GM19193 (cell line): ENCODE measurements around the gene PDCL3.
A peak's percentile ranks its signal among the peaks of the same experiment; 100 is the strongest.

Source experiments
- POLR2A ChIP-seq: IDR thresholded peaks from 4 replicates; pipeline ENCODE4 v1.6.1; 2011; ENCODE audit not compliant: insufficient read depth, insufficient read length; ENCODE audit errors: extremely low read depth

The PDCL3 gene

DNA sequence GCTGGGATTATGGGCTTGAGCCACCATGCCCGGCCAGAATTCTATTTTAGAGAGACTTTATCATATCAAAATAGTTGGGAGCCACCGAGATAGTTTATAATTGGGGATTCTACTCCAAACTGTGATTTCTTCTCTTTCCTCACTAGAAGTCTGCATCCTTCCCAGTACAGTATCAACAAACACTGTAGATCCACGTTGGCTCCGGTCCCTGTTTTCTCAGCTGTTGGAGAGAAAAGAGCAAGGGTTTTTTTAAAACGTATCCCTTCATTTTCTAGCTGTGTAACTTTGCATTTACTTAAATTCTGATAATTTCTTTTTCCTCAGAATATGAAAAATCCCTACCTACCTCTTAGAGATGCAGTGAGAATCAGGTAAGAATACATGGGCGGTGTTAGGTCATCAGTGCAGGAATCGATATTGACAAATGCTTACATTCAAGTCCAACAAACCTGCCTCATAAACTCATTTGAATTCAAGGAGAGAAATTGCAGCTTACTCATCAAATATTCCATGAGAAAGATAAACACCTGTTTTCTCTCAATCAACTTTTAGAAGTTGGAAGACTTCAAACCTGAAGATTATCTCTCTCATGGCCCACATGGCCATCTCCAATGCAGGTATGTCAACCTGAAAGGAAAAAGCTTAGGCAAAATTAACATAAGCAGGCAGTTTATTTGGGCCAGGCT lies 17.7 kb upstream of the PDCL3 start:
- no peak for TF ChIP-seq POLR2A

DNA sequence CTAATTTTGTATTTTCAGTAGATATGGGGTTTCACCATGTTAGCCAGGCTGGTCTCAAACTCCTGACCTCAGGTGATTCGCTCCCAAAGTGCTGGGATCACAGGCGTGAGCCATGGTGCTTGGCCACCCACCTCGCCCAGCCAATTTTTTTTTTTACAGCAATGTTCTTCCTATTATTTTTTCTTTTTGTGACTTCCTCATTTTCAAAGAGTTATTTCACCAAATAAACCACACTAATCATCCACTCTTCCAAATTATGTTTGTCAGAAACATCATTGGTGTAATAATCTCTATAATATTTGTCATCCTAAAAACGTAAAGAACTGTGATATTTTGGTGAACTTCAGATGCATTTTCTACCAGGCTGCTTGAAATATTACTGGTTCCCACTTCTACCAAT lies 16.3 kb upstream of the PDCL3 start:
- no peak for TF ChIP-seq POLR2A

DNA sequence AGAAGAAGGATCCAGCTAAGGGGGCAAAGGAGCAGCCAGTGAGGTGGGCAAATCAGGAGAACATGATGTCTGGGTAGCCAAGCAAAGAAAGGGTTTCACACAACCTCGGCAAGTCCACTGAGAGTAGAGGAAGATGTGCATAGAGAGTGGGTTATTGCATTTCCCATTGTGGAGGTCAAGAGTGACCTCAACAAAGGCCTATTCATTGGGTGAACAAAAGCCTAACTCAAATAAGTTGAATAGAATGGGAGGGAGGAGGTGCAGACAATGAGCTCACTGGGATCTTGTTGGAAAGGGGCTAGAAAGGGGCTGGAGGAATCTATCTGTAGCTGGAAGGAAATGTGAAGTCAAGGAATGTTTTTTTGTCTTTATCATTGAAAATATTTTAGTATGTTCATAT lies 14.0 kb upstream of the PDCL3 start:
- TF ChIP-seq POLR2A: no peak

DNA sequence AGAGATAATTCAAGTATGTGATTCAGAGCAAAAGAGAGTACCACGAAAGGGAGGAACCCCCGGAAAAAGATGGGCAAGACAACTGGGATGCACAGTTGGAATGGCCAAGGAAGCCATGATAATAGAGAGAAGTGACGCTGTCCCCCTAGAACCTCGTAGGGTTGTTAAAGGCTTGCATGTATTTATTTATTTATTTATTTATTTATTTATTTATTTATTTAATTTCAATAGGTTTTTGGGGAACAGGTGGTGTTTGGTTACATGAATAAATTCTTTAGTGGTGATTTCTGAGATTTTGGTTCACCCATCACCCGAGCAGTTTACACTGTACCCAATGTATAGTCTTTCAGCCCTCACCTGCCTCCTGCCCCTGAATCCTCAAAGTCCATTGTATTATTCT lies 11.5 kb upstream of the PDCL3 start:
- TF ChIP-seq POLR2A: no peak

DNA sequence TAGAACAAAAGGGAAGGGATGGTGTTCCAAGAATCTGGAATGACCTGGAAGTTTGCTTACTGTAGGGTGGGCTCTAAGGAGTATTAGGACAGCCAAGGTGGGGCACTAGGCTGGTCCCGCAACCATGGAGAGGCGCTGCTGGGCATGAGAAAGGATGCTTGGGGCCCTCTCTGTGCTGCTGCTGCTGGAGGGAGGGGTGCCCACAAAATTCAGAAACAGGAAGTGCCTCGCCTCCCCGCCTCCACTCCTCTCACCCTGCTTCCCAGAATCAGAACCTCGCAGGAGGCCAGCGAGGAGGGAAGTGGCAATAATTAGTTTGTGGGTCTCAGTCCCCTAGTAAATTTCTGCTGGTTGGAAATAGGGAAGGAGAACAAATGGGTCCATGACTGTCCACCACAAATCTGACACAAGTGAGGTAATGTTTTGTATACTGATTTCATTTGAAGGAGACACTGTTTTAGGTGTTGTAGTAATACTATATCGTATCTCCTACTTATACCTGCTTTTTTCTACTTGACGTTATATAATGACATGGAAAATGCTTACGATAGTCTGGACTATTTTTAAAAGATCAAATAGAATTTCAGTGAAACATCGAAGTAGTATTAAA lies 7.9 kb upstream of the PDCL3 start:
- TF ChIP-seq POLR2A: no peak

DNA sequence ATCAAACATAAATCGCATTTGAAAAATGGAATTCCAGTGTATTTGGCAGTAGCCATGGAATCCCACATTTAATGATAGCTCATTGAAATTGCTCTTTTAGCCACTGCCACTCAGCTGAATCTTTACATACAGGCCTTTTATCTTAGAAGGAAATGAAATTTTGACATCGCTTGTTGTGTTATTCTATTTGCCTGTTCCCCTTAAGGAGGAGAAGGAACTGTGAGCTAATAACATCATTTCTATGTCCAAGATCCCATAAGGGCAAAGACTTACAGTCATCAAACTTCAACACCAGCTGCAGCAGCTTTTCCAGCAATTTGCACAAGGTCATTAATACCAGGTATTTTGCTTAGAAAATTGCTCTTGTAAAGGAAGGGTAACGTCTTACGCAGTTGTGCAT lies 6.0 kb upstream of the PDCL3 start:
- TF ChIP-seq POLR2A: no peak

DNA sequence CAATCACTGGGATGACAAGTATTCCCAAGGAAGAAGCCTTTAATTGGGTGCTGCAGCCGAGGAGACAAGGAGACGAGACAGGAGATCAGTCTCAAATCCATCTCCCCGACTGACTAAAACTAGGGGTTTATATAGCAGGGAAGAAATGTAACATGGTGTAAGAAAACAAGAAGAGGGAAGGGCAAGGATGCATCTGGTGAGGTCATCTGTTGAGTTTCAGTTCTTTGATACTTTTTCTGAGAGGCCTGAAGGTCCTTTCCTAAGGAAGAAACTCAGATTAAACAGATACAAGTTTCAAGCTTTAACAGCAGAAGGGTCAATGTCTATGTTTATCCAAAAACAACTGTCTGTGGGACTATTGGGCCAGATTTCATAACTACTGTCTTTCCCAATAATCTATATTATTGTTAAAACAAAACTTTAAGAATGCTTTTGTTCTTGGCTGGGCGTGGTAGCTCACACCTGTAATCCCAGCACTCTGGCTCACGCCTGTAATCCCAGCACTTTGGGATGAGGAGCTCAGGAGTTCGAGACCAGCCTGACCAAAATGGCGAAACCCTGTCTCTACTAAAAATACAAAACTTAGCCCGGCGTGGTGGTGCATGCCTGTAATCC lies 2.5 kb upstream of the PDCL3 start:
- no peak for TF ChIP-seq POLR2A

DNA sequence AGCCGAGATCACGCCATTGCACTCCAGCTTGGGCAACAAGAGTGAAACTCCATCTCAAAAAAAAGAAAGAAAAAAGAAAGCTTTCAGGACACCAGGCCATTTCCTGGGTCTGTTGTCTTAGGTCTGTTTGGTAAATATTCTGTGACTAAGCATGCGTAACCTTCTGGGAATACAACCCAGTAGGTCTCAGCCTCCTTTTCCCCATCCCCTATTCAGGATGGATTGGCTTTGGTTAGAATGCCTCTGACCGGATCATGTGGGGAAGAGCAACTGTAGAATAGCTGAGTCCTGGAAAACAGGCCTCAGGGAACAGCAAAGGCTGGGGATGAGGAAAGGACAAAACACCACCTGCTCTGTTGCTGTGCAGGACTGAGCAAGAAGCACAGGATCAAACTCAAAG lies 1.6 kb upstream of the PDCL3 start:
- no peak for TF ChIP-seq POLR2A

DNA sequence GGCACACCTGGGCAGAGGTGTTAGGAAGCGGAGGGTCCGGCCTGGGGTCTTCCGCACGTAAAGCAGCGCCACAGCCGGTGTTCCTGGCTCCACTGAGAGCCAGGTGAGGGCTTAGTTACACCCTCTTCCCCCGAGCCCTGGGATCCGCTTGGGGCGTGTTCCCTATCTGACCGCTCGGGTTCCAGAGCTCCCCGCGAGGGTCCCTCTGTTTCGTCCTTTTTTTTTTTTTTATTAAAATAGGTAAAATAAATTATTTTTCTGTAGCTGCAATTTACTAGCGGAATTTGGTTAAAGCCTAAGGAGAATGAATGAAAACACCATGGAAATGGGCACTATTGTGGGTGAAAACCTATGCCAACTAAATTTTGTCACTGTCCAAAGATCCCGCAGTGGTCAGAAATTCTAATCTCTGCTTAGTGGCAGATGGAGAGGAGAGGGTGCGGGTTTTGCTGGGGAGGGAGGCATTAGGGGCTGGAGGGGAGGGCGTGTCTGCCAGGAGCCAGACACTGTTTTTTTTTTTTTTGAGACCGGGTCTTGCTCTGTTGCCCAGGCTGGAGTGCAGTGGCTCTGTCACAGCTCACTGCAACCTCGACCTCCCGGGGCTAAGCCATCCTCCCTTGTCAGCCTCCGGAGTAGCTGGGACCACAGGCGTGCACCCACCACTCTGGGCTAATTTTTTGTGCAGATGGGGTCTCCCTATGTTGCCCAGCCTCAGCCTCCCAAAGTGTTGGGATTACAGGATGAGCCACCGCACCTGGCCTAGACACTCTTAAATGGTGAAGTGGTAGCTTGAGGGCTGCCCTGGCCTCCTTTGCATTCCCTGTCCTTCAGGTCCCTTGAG lies 834 bp downstream of the PDCL3 start:
- TF ChIP-seq POLR2A: no peak

DNA sequence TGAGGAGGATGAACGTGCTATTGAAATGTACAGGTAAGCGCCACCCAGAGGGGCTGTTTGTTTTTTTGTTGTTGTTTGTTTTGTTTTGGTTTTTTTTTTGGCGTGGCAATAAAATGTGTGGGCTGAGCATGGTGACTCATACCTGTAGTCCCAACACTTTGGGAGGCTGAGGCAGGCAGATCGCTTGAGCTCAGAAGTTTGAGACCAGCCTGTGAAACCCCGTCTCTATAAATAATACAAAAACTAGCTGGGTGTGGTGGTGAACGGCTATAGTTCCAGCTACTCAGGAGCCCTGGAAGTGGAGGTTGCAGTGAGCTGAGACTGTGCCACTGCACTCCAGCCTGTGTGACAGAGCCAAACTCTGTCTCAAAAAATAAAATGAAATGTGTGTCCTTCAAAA lies 6.2 kb downstream of the PDCL3 start:
- TF ChIP-seq POLR2A: no peak

DNA sequence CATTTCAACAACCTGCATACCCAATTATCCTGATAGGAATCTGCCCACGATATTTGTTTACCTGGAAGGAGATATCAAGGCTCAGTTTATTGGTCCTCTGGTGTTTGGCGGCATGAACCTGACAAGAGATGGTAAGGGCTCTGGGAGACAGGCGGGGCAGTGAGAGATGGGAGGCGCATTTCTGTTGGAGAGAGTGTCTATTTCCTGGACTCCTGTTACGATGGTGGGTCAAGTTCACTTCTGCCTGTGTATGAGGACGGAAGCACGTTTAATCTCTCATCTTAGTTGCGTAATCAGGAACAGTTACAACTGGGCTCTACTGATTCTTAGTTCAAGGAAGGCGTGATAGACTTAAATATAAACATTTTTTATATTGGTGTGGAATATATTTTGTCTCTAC lies 8.9 kb downstream of the PDCL3 start:
- no peak for TF ChIP-seq POLR2A

DNA sequence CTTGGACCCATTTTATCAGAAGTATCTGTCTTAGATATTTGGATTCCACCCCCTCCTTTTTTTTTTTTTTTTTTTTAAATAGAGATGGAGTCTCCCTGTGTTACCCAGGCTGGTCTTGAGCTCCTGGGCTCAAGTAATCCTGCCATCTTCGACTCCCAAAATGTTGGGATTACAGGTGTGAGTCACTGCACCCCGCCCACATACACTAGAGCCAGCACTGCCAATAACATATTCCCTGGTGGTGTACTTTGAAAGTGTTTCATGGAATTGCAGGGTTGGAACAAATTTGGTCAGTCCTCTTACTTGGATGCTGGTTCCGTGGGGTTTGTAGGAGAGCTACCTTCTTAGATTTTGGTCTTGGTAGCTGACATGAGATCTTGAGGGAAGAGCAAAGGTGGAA lies 15.0 kb downstream of the PDCL3 start:
- TF ChIP-seq POLR2A: no peak

DNA sequence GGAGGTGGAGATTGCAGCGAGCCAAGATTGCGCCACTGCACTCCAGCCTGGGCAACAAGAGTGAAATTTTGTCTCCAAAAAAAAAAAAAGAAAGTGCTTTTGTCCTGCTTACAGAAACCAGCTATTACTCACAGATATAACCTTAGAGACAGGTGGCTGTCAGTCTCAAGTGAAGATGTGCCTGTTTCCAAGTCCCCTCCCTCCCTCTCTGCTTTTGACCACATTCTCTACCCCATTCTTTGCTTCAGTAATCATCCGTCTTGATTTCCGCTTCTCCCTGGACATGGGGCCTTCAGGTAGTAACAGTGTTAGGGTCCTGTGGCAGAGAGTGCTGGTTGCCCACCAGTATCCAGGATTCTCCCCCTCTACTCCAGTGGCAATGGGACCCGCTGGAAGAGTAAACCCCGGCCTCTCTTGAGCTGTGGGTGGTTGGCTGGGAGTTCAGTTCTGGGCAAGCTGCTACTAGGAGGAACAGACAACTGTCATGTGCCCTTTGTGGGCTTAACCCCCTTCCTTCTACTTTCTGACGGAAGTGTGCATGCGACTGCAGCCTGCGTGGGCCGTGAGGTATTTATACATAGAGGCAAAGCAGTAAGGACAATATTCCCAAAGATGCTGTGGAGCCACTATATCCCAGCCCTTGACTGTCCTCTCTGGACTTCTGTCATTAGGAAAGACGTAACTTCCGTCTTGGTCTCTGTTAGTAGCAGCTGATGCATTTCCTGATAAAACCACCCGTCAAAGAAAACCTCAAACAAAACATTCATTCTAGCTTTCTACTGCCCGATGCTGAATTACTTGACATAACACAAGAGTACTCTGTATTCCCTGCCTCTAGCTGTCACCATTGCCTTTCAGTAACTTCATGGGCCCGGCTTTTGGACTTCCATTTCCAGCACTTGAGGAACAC lies 17.8 kb downstream of the PDCL3 start:
- peak; percentile 17 for TF ChIP-seq POLR2A

DNA sequence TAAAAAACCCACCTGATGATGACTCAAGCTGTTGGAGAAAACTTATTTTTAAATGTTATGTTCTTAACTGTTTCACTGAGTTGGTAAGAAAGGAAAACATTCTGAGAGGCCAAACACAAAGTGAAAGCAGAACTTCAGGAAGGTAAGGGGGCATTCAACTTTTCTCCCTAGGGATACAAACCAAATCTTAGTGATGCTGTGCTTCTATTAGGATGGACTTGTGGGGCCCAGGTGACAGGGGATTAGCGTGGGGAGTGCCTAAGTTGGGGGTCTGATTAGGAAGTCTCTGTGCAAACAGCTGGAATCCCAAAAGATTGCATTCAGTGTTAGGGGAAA lies 18.5 kb downstream of the PDCL3 start:
- TF ChIP-seq POLR2A: no peak

DNA sequence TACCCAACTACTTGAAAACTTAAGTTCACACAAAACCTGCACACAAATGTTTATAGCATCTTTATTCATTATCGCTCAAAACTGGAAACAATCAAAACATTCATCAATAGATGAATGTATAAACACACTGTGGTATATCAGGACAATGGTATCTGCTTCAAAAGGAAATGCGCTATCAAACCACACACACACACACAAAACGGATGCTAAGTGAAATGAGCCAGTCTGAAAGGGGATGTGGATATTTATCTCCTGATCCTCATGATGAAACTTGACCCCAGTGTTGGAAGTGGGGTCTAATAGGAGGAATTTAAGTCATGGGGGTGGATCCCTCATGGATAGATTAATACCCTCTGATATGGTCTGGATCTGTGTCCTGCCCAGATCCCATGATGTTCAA lies 22.0 kb downstream of the PDCL3 start:
- no peak for TF ChIP-seq POLR2A
